Gastrocnemius medialis (tissue), 4 donors: ENCODE results near the gene RETREG1. TPM values are rescaled to one million over a fixed set of nuclear protein-coding genes. Genes with fewer than 3 reads are reported as not detected.
A peak's percentile ranks its signal among the peaks of the same experiment; 100 is the strongest.

ENCODE experiments used
- ATAC-seq, 2 donors: fragments of 150-250 bp; one replicate each; pipeline ENCODE4 v1.9.1; 2016
- DNase-seq, 2 donors: peaks; one replicate each; pipeline ENCODE4 v3.0.0-alpha.2; 2019
- H3K27ac ChIP-seq, 4 donors: fragments of 200-600 bp; sonication (generic); 1 replicate in 1 of 4; 2 replicates in 3 of 4; pipeline ENCODE4 v1.5.1; 2016 to 2018; ENCODE audit warnings: mild to moderate bottlenecking in 2 of 4, moderate library complexity in 1 of 4
- H3K27me3 ChIP-seq, 3 donors: fragments of 200-600 bp; sonication (generic) in 2 of 3; 1 replicate in 1 of 3; 2 replicates in 2 of 3; pipeline versions ENCODE4 v1.5.1 to v1.6.0; 2016 to 2019; ENCODE audit warnings: mild to moderate bottlenecking in 1 of 3, moderate library complexity in 1 of 3
- H3K36me3 ChIP-seq, 2 donors: fragments of 200-600 bp; sonication (generic) in 1 of 2; one replicate each; pipeline ENCODE4 v1.5.1; 2017 to 2018
- H3K4me1 ChIP-seq, 2 donors: fragments of 200-600 bp; sonication (generic) in 1 of 2; one replicate each; pipeline ENCODE4 v1.5.1; 2016 to 2017; ENCODE audit warnings: mild to moderate bottlenecking in 2 of 2
- H3K4me3 ChIP-seq, 4 donors: fragments of 200-600 bp; sonication (generic) in 3 of 4; 1 replicate in 1 of 4; 2 replicates in 3 of 4; pipeline ENCODE4 v1.5.1; 2016 to 2019; ENCODE audit warnings: mild to moderate bottlenecking in 2 of 4
- H3K9me3 ChIP-seq, 3 donors: fragments of 200-600 bp; sonication (generic) in 2 of 3; 1 replicate in 1 of 3; 2 replicates in 2 of 3; pipeline ENCODE4 v1.5.1; 2016 to 2019
- CTCF ChIP-seq, 5 experiments: fragments of 450-650 bp in 3 of 5; fragments of 200-600 bp in 2 of 5; sonication (generic) in 2 of 5; IDR thresholded peaks in 4 of 5; conservative IDR thresholded peaks in 1 of 5; 1 replicate in 4 of 5; 2 replicates in 1 of 5; pipeline ENCODE4 v1.5.1; 2016 to 2019; ENCODE audit warnings: antibody characterized with exemption in 5 of 5, mild to moderate bottlenecking in 3 of 5, moderate library complexity in 3 of 5
- POLR2A ChIP-seq, 2 donors: fragments of 450-650 bp; IDR thresholded peaks; one replicate each; pipeline ENCODE4 v1.6.1; 2017; ENCODE audit warnings: antibody characterized with exemption in 2 of 2, mild to moderate bottlenecking in 2 of 2, moderate library complexity in 2 of 2
- in situ Hi-C, 4 donors: fragments of 200-750 bp; cut with MboI; loops; one replicate each; pipeline versions ENCODE4 v1.15.0 to v1.8.0; 2017; ENCODE audit warnings: low sequenced_read_pairs in 4 of 4
- intact Hi-C: fragments of 100-400 bp; cut with DNase I; formaldehyde crosslinking; loops from one replicate; pipeline ENCODE4 v1.15.1; 2023; ENCODE audit warnings: low total_unique reads
- total RNA-seq, 4 donors: library from RNA; depleted of rRNA; stranded (reverse); fragments of >200 nt; gene quantifications; one replicate each; pipeline versions ENCODE4 v1.1.0 to v1.2.3, GENCODE V29; 2016

Gene RETREG1
- total RNA-seq, 4 donors from 2014 or later: 94.2 to 380 (median 305) TPM

DNA sequence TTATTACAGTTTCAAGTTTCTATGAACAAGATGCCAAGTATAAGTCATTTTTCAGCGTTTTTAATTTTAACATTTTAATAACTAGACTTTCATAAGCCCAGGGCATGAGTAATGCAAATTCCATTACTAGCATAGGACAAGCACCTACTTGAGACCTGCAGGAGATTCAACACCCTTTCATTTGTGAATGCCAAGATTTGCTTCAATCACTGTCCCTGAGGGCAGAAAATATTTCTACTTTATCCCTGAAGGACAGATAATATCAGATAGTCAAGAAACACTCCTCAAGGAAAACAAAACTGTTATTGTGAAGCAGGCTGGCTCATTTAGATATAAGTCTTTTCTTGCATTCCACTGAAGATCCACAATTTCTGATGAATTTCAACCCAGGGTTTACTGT lies 123.5 kb downstream of the RETREG1 start:
- Histone ChIP-seq H3K9me3 (no peaks in the 10 kb centered on the region), H3K36me3 (no peaks in the 10 kb centered on the region), H3K27ac (peak overlapping the region; percentile 90 to 99 (median 96)), H3K4me3 (peak overlapping the region; percentile 21 to 45 (median 32)), H3K27me3 (no peaks in the 10 kb centered on the region), H3K4me1 (peaks cover 55 to 78% of the 10 kb centered on the region in 2 donors)
- TF ChIP-seq POLR2A (IDR thresholded peaks at IDR 0.05) (no peak), CTCF (IDR thresholded peaks at IDR 0.05 in 4 of 5, conservative IDR thresholded peaks at IDR 0.05 in 1 of 5) (no peak)
- in situ Hi-C loops: loop anchor here in 1 of 4 donors (25.0 kb wide), 1 partner anchor 294 kb away; no protein-coding TSS in a partner anchor
- ATAC-seq: no peak
- DNase-seq: no peak
- intact Hi-C loops: loop anchor here (5.0 kb wide), 1 partner anchor 284 kb away; no protein-coding TSS in a partner anchor

DNA sequence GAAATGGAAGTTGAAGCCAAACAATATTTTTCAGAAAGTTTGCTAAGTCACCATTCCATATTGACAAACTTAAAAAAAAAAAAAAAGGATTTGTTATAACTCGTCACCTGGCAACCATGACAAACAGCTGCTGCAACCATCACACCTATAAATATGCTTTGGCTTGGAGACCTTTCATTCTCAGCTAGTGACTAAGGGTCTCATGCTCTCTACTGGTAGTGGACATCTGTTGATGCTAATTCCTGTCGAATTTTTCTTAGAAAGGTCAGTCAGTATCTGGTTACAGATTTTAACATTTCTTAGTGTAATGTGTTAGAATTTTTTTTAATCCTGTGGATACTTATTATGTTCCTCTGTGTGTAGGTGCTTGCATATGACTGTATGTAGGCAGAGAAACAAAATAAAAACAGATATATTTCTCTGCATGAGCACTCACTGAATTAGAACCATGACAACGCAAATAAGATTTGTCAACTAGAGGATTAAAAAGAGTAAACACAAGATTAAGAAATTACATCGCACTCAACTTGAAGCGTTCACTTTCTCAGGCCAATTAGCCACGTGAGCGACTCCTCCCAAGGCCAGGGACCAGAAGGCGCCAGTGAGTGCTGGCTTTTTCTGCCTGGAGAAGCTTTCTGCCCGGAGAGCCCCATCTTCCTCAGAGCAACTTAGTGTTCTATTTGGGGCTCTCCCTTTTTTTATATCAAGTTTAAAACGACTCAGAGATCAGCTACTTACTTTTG lies 124.2 kb downstream of the RETREG1 start:
- intact Hi-C loops: loop anchor here (1.0 to 5.0 kb wide), 2 partner anchors 47 to 285 kb away; no protein-coding TSS in a partner anchor
- Histone ChIP-seq H3K27me3 (no peaks in the 10 kb centered on the region), H3K4me1 (peaks cover 62 to 79% of the 10 kb centered on the region in 2 donors), H3K9me3 (no peaks in the 10 kb centered on the region), H3K27ac (peak overlapping the region; percentile 90 to 99 (median 96)), H3K4me3 (peak overlapping the region in 3 of 4 donors; percentile 27 to 45 (median 42)), H3K36me3 (peaks cover 0 to 3% of the 10 kb centered on the region in 2 donors)
- DNase-seq: peak; percentile 90 to 91
- ATAC-seq: peak; percentile 68 to 80
- in situ Hi-C loops: loop anchor here in 1 of 4 donors (25.0 kb wide), 1 partner anchor 295 kb away; no protein-coding TSS in a partner anchor
- TF ChIP-seq POLR2A (IDR thresholded peaks at IDR 0.05) (peak; percentile 69 to 72), CTCF (IDR thresholded peaks at IDR 0.05 in 4 of 5, conservative IDR thresholded peaks at IDR 0.05 in 1 of 5) (no peak)

- intact Hi-C loops: loop anchor here (5.0 kb wide), 1 partner anchor 286 kb away; no protein-coding TSS in a partner anchor
- Histone ChIP-seq H3K4me1 (peaks cover 67 to 79% of the 10 kb centered on the region in 2 donors), H3K27me3 (no peaks in the 10 kb centered on the region), H3K9me3 (no peaks in the 10 kb centered on the region), H3K4me3 (peak overlapping the region; percentile 2 to 40 (median 27)), H3K27ac (peak overlapping the region; percentile 90 to 99 (median 96)), H3K36me3 (peaks cover 0 to 5% of the 10 kb centered on the region in 2 donors)
- in situ Hi-C loops: loop anchor here in 1 of 4 donors (25.0 kb wide), 1 partner anchor 296 kb away; no protein-coding TSS in a partner anchor
- TF ChIP-seq POLR2A (IDR thresholded peaks at IDR 0.05) (no peak), CTCF (IDR thresholded peaks at IDR 0.05 in 4 of 5, conservative IDR thresholded peaks at IDR 0.05 in 1 of 5) (no peak)
- ATAC-seq (no peak), DNase-seq (no peak)
These were observed 125.9 kb downstream of the RETREG1 start for GRCh38 chr5:16490911-16491310.

DNA sequence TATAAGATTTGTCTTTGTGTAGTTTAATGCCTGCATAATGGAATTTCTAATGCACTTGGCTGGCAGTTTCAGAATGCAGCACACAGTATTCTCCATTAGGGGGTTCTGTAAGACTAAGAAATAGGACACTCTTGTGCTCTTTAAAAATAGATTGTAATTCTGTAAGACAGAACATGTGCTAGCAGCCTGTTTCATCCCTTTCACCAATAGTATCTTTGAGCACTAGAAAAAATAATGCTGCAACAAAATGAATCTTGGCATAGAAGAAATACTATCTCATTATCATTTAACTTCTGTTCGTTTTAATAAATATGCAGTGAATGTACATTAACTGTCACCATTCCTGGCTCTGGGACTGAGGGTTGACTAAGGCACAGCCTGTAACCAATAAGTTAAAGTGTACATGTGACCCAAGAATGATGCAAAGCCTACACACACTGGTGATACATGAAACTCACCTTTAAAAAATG lies 127.4 kb downstream of the RETREG1 start:
- peak; percentile 50 to 90 (median 72) for TF ChIP-seq CTCF (IDR thresholded peaks at IDR 0.05 in 4 of 5, conservative IDR thresholded peaks at IDR 0.05 in 1 of 5)
- TF ChIP-seq POLR2A (IDR thresholded peaks at IDR 0.05): no peak
- Histone ChIP-seq H3K27me3 (no peaks in the 10 kb centered on the region), H3K36me3 (peaks cover 0 to 5% of the 10 kb centered on the region in 2 donors), H3K9me3 (no peaks in the 10 kb centered on the region), H3K4me3 (peak overlapping the region in 1 of 4 donors; percentile 40), H3K4me1 (peaks cover 73 to 85% of the 10 kb centered on the region in 2 donors), H3K27ac (peak overlapping the region; percentile 90 to 99 (median 96))
- ATAC-seq (peak; percentile 54 to 71), DNase-seq (peak in 1 of 2 donors; percentile 37)
- intact Hi-C loops (loop anchor here (1.0 to 5.0 kb wide), 2 partner anchors 61 to 178 kb away; no protein-coding TSS in a partner anchor), in situ Hi-C loops (loop anchor here (5.0 to 25.0 kb wide), 3 partner anchors 63 to 298 kb away; no protein-coding TSS in a partner anchor)
